Lung (tissue), 12 donors: ENCODE measurements around the gene MAP2K5. TPM values are rescaled to one million over a fixed set of nuclear protein-coding genes. Genes with fewer than 3 reads are reported as not detected.

Experiments used
- ATAC-seq: fragments of 200-7000 bp; cut with Tn5 transposase; one replicate; pipeline ENCODE4 v1.9.1; 2020; ENCODE audit warnings: moderate number of reproducible peaks; ENCODE audit not compliant: insufficient read depth, low FRiP score
- DNase-seq, 3 donors: peaks; one replicate each; pipeline ENCODE4 v3.0.0-alpha.2; 2013 to 2017
- H3K27ac ChIP-seq, 2 donors: one replicate each; pipeline ENCODE4 v1.5.1; 2013; ENCODE audit warnings: mild to moderate bottlenecking in 2 of 2, moderate library complexity in 2 of 2, control low read depth in 1 of 2, inconsistent platforms in 1 of 2, low read depth in 1 of 2, low read length in 1 of 2
- H3K27me3 ChIP-seq, 3 donors: one replicate each; pipeline ENCODE4 v1.5.1; 2013; ENCODE audit warnings: low read length in 2 of 3; ENCODE audit not compliant: control insufficient read depth in 3 of 3, insufficient read depth in 3 of 3
- H3K36me3 ChIP-seq, 4 donors: one replicate each; pipeline ENCODE4 v1.5.1; 2013; ENCODE audit warnings: low read length in 4 of 4, mild to moderate bottlenecking in 1 of 4, moderate library complexity in 1 of 4; ENCODE audit not compliant: control insufficient read depth in 4 of 4, insufficient read depth in 4 of 4
- H3K4me1 ChIP-seq, 5 donors: one replicate each; pipeline ENCODE4 v1.5.1; 2013; ENCODE audit warnings: low read length in 5 of 5, mild to moderate bottlenecking in 2 of 5, moderate library complexity in 1 of 5; ENCODE audit not compliant: control insufficient read depth in 5 of 5, insufficient read depth in 5 of 5
- H3K4me3 ChIP-seq: one replicate; pipeline ENCODE4 v1.5.1; 2013; ENCODE audit warnings: mild to moderate bottlenecking, control low read depth, moderate library complexity
- H3K9ac ChIP-seq, 2 donors: one replicate each; pipeline ENCODE4 v1.5.1; 2013; ENCODE audit warnings: low read length in 2 of 2, control low read depth in 1 of 2; ENCODE audit not compliant: insufficient read depth in 1 of 2
- H3K9me3 ChIP-seq, 4 donors: one replicate each; pipeline ENCODE4 v1.5.1; 2013; ENCODE audit warnings: low read length in 3 of 4, mild to moderate bottlenecking in 1 of 4, moderate library complexity in 1 of 4; ENCODE audit not compliant: control insufficient read depth in 4 of 4, insufficient read depth in 3 of 4
- CTCF ChIP-seq: IDR thresholded peaks from 2 replicates; pipeline ENCODE4 v1.5.1; 2012; ENCODE audit warnings: mild to moderate bottlenecking; ENCODE audit errors: control extremely low read depth, extremely low read depth
- WGBS, 2 donors: extraction: QIAGEN DNeasy Blood & Tissue Kit; methylation state at CpG; one replicate each; pipeline ENCODE4 v1.1.7; 2013; 5-methylcytosine and 5-hydroxymethylcytosine counted together
- polyA plus RNA-seq, 2 donors: library from polyadenylated mRNA; stranded (reverse); fragments of 200-250 nt; gene quantifications; one replicate each; pipeline ENCODE4 v1.2.1, GENCODE V29; 2013
- total RNA-seq, 2 donors: library from RNA; depleted of rRNA in 1 of 2; stranded (reverse); fragments of >200 nt in 1 of 2; gene quantifications; one replicate each; pipeline ENCODE4 v1.2.1, GENCODE V29; 2014 to 2021
- donor health status: control.
- donor health status: control.
- donor health status: Bipolar disorder and iron deficiency.
- donor health status: healthy.
- donor health status: DM: yes; HTN: yes; CAD: no.

MAP2K5 gene
- total and polyA plus RNA-seq, 4 donors = 6.3 to 19.1 (median 12.4) TPM

DNA sequence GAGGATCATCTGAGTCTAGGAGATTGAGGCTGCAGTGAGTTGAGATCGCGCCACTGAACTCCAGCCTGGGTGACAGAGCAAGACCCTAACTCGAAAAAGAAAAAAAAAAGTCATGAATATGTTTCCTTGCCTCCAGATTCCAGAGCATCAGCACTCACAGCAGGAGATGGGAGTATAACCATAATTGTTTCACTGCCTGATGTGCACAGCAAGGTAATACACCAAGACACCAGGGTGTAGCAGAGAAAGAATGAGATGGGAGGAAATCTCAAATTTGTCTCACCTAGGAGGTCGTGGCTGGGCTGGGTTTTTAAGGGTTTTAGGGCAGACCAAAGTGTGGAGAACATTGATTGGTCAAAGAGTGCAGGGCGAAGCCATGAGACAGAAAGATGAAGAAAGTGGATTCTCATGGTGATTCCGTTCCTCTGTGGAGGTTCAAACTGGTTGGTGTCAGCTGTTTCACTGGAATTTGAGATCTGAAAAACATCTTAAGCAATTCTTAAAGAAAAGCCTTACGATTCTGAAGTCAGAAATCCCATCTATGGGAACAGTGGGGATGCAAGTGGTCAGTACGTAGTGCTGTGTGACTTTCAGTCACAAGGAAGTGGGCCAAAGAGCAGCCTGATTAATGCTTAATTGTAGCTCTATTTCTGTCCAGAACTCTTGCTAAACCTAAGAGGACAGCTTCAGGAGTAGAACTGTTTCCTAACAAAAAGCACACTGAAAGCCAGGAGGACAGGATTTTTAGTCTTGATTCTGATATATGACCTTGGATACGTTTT lies 29.4 kb upstream of the MAP2K5 start:
- DNase-seq (no peak), ATAC-seq (no peak)
- Histone ChIP-seq H3K27me3 (no peaks in the 10 kb centered on the region), H3K27ac (no peak overlapping the region), H3K4me1 (no peaks in the 10 kb centered on the region), H3K4me3 (no peak overlapping the region), H3K36me3 (peaks cover 2 to 17% (median 3%) of the 10 kb centered on the region in 4 donors), H3K9me3 (no peaks in the 10 kb centered on the region), H3K9ac (no peak overlapping the region)
- TF ChIP-seq CTCF = no peak
- WGBS, 2 donors = 89 to 90% methylated on average over 9 of the region's 9 CpGs

GRCh38 chr15:67515090-67515489 lies 27.4 kb upstream of the MAP2K5 start:
- H3K4me1 ChIP-seq = no peaks in the 10 kb centered on the region
- no peaks in the 10 kb centered on the region for H3K27me3 ChIP-seq
- peaks cover 2 to 17% (median 3%) of the 10 kb centered on the region in 4 donors for H3K36me3 ChIP-seq
- no peaks in the 10 kb centered on the region for H3K9me3 ChIP-seq
- H3K27ac ChIP-seq = no peak overlapping the region
- no peak overlapping the region for H3K9ac ChIP-seq
- WGBS, 2 donors = 98 to 100% methylated on average over 3 of the region's 3 CpGs
- TF ChIP-seq CTCF = no peak
- ATAC-seq = no peak
- no peak overlapping the region for H3K4me3 ChIP-seq
- no peak for DNase-seq

DNA sequence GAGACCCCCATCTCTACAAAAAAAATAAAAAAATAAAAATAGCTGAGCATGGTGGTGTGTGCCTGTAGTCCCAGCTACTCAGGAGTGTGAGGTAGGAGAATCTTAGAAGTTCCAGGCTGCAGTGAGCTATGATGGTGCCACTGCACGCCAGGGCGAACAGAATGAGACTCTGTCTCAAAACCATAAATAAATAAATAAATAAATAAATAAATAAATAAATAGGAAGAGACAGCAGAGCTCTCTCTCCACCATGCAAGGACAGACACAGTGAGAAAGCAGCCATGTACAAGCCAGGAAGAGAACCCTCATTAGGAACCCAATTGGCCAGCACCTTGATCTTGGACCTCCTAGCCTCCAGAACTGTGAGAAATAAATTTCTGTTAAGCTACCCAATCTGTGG lies 26.9 kb upstream of the MAP2K5 start:
- Histone ChIP-seq H3K4me1 (peaks cover 0 to 4% (median 0%) of the 10 kb centered on the region in 5 donors), H3K9ac (no peak overlapping the region), H3K9me3 (no peaks in the 10 kb centered on the region), H3K36me3 (peaks cover 2 to 17% (median 3%) of the 10 kb centered on the region in 4 donors), H3K27me3 (no peaks in the 10 kb centered on the region), H3K4me3 (no peak overlapping the region), H3K27ac (no peak overlapping the region)
- ATAC-seq (no peak), DNase-seq (no peak)
- 97 to 100% methylated on average over 2 of the region's 2 CpGs for WGBS, 2 donors
- TF ChIP-seq CTCF = no peak
